ENCODE data around the gene POLR3E.

Gene POLR3E

GRCh38 chr16:22302776-22303363 is 5.7 kb downstream of the POLR3E start:
- Histone ChIP-seq H3K4me3 (ENCODE audit: low read length) (no peak overlapping the region), H3K27ac (ENCODE audit: low read depth, low read length) (no peak overlapping the region), H3K27me3 (ENCODE audit: control insufficient read depth, low read length) (no peaks in the 10 kb centered on the region), H3K36me3 (ENCODE audit: control insufficient read depth, low read length) (peaks cover 86% of the 10 kb centered on the region), H3K4me1 (ENCODE audit: control insufficient read depth, low read length) (peaks cover 21% of the 10 kb centered on the region), H3K9me2 (replicated peaks; ENCODE audit: control insufficient read depth, low read length) (no peaks in the 10 kb centered on the region), H3K9me3 (ENCODE audit: control insufficient read depth, insufficient read depth, low read length) (no peaks in the 10 kb centered on the region), H3K4me2 (ENCODE audit: low read length) (no peak overlapping the region), H3F3A (ENCODE audit: control insufficient read depth, insufficient read depth) (peaks cover 9% of the 10 kb centered on the region), H4K20me1 (ENCODE audit: control insufficient read depth, insufficient read depth, low read depth, low read length) (peaks cover 7% of the 10 kb centered on the region), H3K79me2 (ENCODE audit: control insufficient read depth, low read length) (peaks cover 96% of the 10 kb centered on the region)
- no peak for TF ChIP-seq EZH2phosphoT487 (IDR thresholded peaks at IDR 0.05; ENCODE audit: borderline replicate concordance, low read length)
- no peak for TF ChIP-seq CTCF (IDR thresholded peaks at IDR 0.05; ENCODE audit: low read depth, low read length, poor library complexity, severe bottlenecking)

GRCh38 chr16:22304411-22304810 is 7.2 kb downstream of the POLR3E start:
- H3F3A ChIP-seq (ENCODE audit: control insufficient read depth, insufficient read depth) = no peaks in the 10 kb centered on the region
- no peak overlapping the region for H3K4me3 ChIP-seq (ENCODE audit: low read length)
- H3K27me3 ChIP-seq (ENCODE audit: control insufficient read depth, low read length) = no peaks in the 10 kb centered on the region
- no peaks in the 10 kb centered on the region for H3K9me3 ChIP-seq (ENCODE audit: control insufficient read depth, insufficient read depth, low read length)
- peaks cover 83% of the 10 kb centered on the region for H3K79me2 ChIP-seq (ENCODE audit: control insufficient read depth, low read length)
- H3K4me2 ChIP-seq (ENCODE audit: low read length) = no peak overlapping the region
- H3K36me3 ChIP-seq (ENCODE audit: control insufficient read depth, low read length) = peaks cover 90% of the 10 kb centered on the region
- H3K9me2 ChIP-seq (replicated peaks; ENCODE audit: control insufficient read depth, low read length) = no peaks in the 10 kb centered on the region
- no peaks in the 10 kb centered on the region; the same call in 1 of the 2 replicates for H4K20me1 ChIP-seq (ENCODE audit: control insufficient read depth, insufficient read depth, low read depth, low read length)
- H3K4me1 ChIP-seq (ENCODE audit: control insufficient read depth, low read length) = peaks cover 12% of the 10 kb centered on the region
- TF ChIP-seq EZH2phosphoT487 (IDR thresholded peaks at IDR 0.05; ENCODE audit: borderline replicate concordance, low read length) (no peak), CTCF (IDR thresholded peaks at IDR 0.05; ENCODE audit: low read depth, low read length, poor library complexity, severe bottlenecking) (no peak)
- no peak overlapping the region for H3K27ac ChIP-seq (ENCODE audit: low read depth, low read length)

- no peaks in the 10 kb centered on the region; the same call in 1 of the 2 replicates for H4K20me1 ChIP-seq (ENCODE audit: control insufficient read depth, insufficient read depth, low read depth, low read length)
- no peak overlapping the region for H3K27ac ChIP-seq (ENCODE audit: low read depth, low read length)
- no peak overlapping the region for H3K4me2 ChIP-seq (ENCODE audit: low read length)
- no peaks in the 10 kb centered on the region for H3F3A ChIP-seq (ENCODE audit: control insufficient read depth, insufficient read depth)
- no peaks in the 10 kb centered on the region for H3K9me2 ChIP-seq (replicated peaks; ENCODE audit: control insufficient read depth, low read length)
- H3K4me1 ChIP-seq (ENCODE audit: control insufficient read depth, low read length) = no peaks in the 10 kb centered on the region
- no peaks in the 10 kb centered on the region for H3K9me3 ChIP-seq (ENCODE audit: control insufficient read depth, insufficient read depth, low read length)
- TF ChIP-seq CTCF (IDR thresholded peaks at IDR 0.05; ENCODE audit: low read depth, low read length, poor library complexity, severe bottlenecking) (no peak), EZH2phosphoT487 (IDR thresholded peaks at IDR 0.05; ENCODE audit: borderline replicate concordance, low read length) (no peak)
- peaks cover 59% of the 10 kb centered on the region for H3K79me2 ChIP-seq (ENCODE audit: control insufficient read depth, low read length)
- H3K27me3 ChIP-seq (ENCODE audit: control insufficient read depth, low read length) = no peaks in the 10 kb centered on the region
- no peak overlapping the region for H3K4me3 ChIP-seq (ENCODE audit: low read length)
- H3K36me3 ChIP-seq (ENCODE audit: control insufficient read depth, low read length) = peaks cover 86% of the 10 kb centered on the region
Measured at GRCh38 chr16:22306788-22307187, 9.6 kb downstream of the POLR3E start.

Data from DOHH2 (cell line).